IMR-90 (cell line): Measurements from ENCODE around the gene PRKCE.

Experiments
- BHLHE40 ChIP-seq: fragments of 150-350 bp; IDR thresholded peaks from 2 replicates; pipeline ENCODE4 v1.6.1; 2016; ENCODE audit warnings: mild to moderate bottlenecking, low read depth, low read length
- CEBPB ChIP-seq: IDR thresholded peaks from 2 replicates; pipeline ENCODE4 v1.6.1; 2012; ENCODE audit warnings: low read depth, low read length, improper control_type of control experiment
- MAFK ChIP-seq: IDR thresholded peaks from 2 replicates; pipeline ENCODE4 v1.6.1; 2012; ENCODE audit warnings: low read depth, low read length, improper control_type of control experiment
- MXI1 ChIP-seq: IDR thresholded peaks from 2 replicates; pipeline ENCODE4 v1.6.1; 2012; ENCODE audit warnings: low read depth, mild to moderate bottlenecking, low read length, moderate library complexity, borderline replicate concordance
- NFE2L2 ChIP-seq: fragments of 150-350 bp; IDR thresholded peaks from 2 replicates; pipeline ENCODE4 v1.6.1; 2016; ENCODE audit warnings: low read depth, mild to moderate bottlenecking, low read length
- POLR2A ChIP-seq: IDR thresholded peaks from 2 replicates; pipeline ENCODE4 v1.6.1; 2012; ENCODE audit warnings: mild to moderate bottlenecking, low read depth, low read length
- RFX5 ChIP-seq: IDR thresholded peaks from 2 replicates; pipeline ENCODE4 v1.8.0; 2012; ENCODE audit warnings: low read depth, mild to moderate bottlenecking, low read length, moderate library complexity
- TF ChIP-seq, protein P1 (sequence below): conservative IDR thresholded peaks from 2 replicates; pipeline ENCODE4 v1.5.1; 2012; ENCODE audit warnings: mild to moderate bottlenecking, low read depth, low read length, improper control_type of control experiment

DNA sequence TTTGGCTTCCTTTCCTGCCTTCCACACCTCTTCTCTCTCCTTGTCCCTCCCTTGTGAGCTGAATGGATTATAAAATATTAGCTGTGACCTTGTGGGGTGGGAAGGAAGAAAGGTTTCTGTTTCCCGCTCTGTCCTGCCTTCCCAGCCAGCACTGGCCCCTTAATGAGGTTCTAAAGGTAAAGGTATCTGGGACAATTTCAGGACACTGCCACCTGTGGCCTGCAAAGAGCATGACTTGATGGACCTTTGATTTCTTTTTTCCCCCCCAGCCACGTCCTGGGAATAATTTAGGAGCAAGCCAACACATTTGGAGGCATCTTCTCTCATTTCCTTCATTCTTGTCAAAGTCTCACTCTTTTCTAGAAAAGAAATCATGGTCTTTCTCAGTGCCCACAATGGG lies 399.0 kb downstream of the PRKCE start:
- no peak for TF ChIP-seq POLR2A
- TF ChIP-seq, protein P1, sequence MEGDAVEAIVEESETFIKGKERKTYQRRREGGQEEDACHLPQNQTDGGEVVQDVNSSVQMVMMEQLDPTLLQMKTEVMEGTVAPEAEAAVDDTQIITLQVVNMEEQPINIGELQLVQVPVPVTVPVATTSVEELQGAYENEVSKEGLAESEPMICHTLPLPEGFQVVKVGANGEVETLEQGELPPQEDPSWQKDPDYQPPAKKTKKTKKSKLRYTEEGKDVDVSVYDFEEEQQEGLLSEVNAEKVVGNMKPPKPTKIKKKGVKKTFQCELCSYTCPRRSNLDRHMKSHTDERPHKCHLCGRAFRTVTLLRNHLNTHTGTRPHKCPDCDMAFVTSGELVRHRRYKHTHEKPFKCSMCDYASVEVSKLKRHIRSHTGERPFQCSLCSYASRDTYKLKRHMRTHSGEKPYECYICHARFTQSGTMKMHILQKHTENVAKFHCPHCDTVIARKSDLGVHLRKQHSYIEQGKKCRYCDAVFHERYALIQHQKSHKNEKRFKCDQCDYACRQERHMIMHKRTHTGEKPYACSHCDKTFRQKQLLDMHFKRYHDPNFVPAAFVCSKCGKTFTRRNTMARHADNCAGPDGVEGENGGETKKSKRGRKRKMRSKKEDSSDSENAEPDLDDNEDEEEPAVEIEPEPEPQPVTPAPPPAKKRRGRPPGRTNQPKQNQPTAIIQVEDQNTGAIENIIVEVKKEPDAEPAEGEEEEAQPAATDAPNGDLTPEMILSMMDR: no peak
- no peak for TF ChIP-seq MAFK
- no peak for TF ChIP-seq MXI1
- no peak for TF ChIP-seq RFX5
- no peak for TF ChIP-seq NFE2L2
- TF ChIP-seq CEBPB: no peak
- no peak for TF ChIP-seq BHLHE40
